GM12874 (cell line): ENCODE measurements around the gene SYNPR.

Experiments used
- TF ChIP-seq, protein P1 (sequence below): IDR thresholded peaks from 2 replicates; pipeline ENCODE4 v1.5.1; 2011; ENCODE audit warnings: low read depth, mild to moderate bottlenecking, control low read depth, low read length, moderate library complexity; ENCODE audit not compliant: insufficient read depth

SYNPR gene

DNA sequence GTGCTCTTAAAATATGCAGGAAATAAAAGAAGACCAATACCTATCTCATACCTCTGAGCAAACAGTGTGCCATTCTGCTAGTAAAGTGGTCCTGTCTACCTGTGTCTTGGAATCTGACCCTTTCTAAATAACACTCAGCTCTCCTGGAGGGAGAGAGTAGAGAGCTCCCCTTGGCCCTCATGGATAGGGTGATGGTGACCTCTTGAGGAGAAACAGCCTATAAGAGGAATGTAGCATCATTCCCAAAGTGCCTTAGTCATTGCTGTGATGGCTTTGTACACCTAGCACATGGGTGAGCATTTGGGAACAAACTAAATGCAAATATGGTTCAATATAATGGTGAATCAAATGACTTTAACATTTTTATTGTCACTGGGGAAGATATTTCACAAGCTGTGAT lies 384.4 kb downstream of the SYNPR start:
- TF ChIP-seq, protein P1, sequence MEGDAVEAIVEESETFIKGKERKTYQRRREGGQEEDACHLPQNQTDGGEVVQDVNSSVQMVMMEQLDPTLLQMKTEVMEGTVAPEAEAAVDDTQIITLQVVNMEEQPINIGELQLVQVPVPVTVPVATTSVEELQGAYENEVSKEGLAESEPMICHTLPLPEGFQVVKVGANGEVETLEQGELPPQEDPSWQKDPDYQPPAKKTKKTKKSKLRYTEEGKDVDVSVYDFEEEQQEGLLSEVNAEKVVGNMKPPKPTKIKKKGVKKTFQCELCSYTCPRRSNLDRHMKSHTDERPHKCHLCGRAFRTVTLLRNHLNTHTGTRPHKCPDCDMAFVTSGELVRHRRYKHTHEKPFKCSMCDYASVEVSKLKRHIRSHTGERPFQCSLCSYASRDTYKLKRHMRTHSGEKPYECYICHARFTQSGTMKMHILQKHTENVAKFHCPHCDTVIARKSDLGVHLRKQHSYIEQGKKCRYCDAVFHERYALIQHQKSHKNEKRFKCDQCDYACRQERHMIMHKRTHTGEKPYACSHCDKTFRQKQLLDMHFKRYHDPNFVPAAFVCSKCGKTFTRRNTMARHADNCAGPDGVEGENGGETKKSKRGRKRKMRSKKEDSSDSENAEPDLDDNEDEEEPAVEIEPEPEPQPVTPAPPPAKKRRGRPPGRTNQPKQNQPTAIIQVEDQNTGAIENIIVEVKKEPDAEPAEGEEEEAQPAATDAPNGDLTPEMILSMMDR: no peak
